ENCODE measurements around the gene NFE2L1. TPM values are rescaled to one million over a fixed set of nuclear protein-coding genes. Genes with fewer than 3 reads are reported as not detected.
A peak's percentile ranks its signal among the peaks of the same experiment; 100 is the strongest.
"Not testable (repeated sequence)": the region's sequence is repeated elsewhere in the genome, so short reads cannot be mapped to it uniquely, and the experiment has no call there.

The NFE2L1 gene
- total and polyA plus RNA-seq, 2 experiments from 2014 or later, result 28.0 to 66.4 TPM

GRCh38 chr17:48064638-48065037 is 16.5 kb downstream of the NFE2L1 start:
- Histone ChIP-seq H2AFZ (no peak overlapping the region), H3K27me3 (replicated peaks; ENCODE audit: insufficient read depth) (no peaks in the 10 kb centered on the region), H3K4me3 (no peak overlapping the region), H3K36me3 (ENCODE audit: low read depth) (peaks cover 31% of the 10 kb centered on the region), H3F3A (ENCODE audit: insufficient read depth) (peaks cover 68% of the 10 kb centered on the region), H3K9me2 (ENCODE audit: insufficient read depth) (no peaks in the 10 kb centered on the region), H3K79me2 (ENCODE audit: insufficient read depth) (peaks cover 20% of the 10 kb centered on the region), H3K4me1 (ENCODE audit: insufficient read depth) (peaks cover 42% of the 10 kb centered on the region), H3K4me2 (ENCODE audit: unreplicated experiment) (no peak overlapping the region), H3K27ac (peak overlapping the region; percentile 45), H3K9ac (no peak overlapping the region), H3K9me3 (ENCODE audit: low read depth) (no peaks in the 10 kb centered on the region), H4K20me1 (ENCODE audit: insufficient read depth) (no peaks in the 10 kb centered on the region)
- TF ChIP-seq EZH2 (IDR thresholded peaks at IDR 0.05; ENCODE audit: insufficient read depth, poor library complexity, severe bottlenecking) (no peak), EZH2phosphoT487 (IDR thresholded peaks at IDR 0.05; ENCODE audit: insufficient read depth, low read depth) (no peak)
- DNase-seq, result no peak
- 67 to 71% methylated on average over 3 of the region's 3 CpGs for WGBS, 2 experiments (ENCODE audit: low coverage in 1 of 2, low lambda C conversion rate in 2 of 2, missing lambda C conversion rate in 2 of 2)
- in situ Hi-C loops (cut with MboI), result no loop called here

GRCh38 chr17:48066192-48066591 is 18.0 kb downstream of the NFE2L1 start:
- Histone ChIP-seq H3K4me3 (no peak overlapping the region), H2AFZ (no peak overlapping the region), H3K9ac (no peak overlapping the region), H3K4me1 (ENCODE audit: insufficient read depth) (peaks cover 45% of the 10 kb centered on the region), H4K20me1 (ENCODE audit: insufficient read depth) (no peaks in the 10 kb centered on the region), H3K27me3 (replicated peaks; ENCODE audit: insufficient read depth) (no peaks in the 10 kb centered on the region), H3K79me2 (ENCODE audit: insufficient read depth) (peaks cover 18% of the 10 kb centered on the region), H3K9me2 (ENCODE audit: insufficient read depth) (no peaks in the 10 kb centered on the region), H3K9me3 (ENCODE audit: low read depth) (no peaks in the 10 kb centered on the region), H3K4me2 (ENCODE audit: unreplicated experiment) (no peak overlapping the region), H3K27ac (peak overlapping the region; percentile 45; the same call in 1 of the 2 replicates), H3F3A (ENCODE audit: insufficient read depth) (peaks cover 78% of the 10 kb centered on the region), H3K36me3 (ENCODE audit: low read depth) (peaks cover 37% of the 10 kb centered on the region)
- in situ Hi-C loops (cut with MboI), result no loop called here
- DNase-seq, result no peak
- no peak for TF ChIP-seq EZH2phosphoT487 (IDR thresholded peaks at IDR 0.05; ENCODE audit: insufficient read depth, low read depth)
- no peak for TF ChIP-seq EZH2 (IDR thresholded peaks at IDR 0.05; ENCODE audit: insufficient read depth, poor library complexity, severe bottlenecking)
- 100% methylated on average over 1 of the region's 1 CpG for WGBS, 2 experiments (ENCODE audit: low coverage in 1 of 2, low lambda C conversion rate in 2 of 2, missing lambda C conversion rate in 2 of 2)

- Histone ChIP-seq H3K79me2 (ENCODE audit: insufficient read depth) (peaks cover 17% of the 10 kb centered on the region), H3K27me3 (replicated peaks; ENCODE audit: insufficient read depth) (no peaks in the 10 kb centered on the region), H3K9me2 (ENCODE audit: insufficient read depth) (no peaks in the 10 kb centered on the region), H3K4me3 (no peak overlapping the region), H3K9ac (no peak overlapping the region), H2AFZ (no peak overlapping the region), H3K4me2 (ENCODE audit: unreplicated experiment) (no peak overlapping the region), H3K4me1 (ENCODE audit: insufficient read depth) (peaks cover 45% of the 10 kb centered on the region), H3F3A (ENCODE audit: insufficient read depth) (peaks cover 74% of the 10 kb centered on the region), H3K9me3 (ENCODE audit: low read depth) (no peaks in the 10 kb centered on the region), H3K36me3 (ENCODE audit: low read depth) (peaks cover 40% of the 10 kb centered on the region), H3K27ac (no peak overlapping the region), H4K20me1 (ENCODE audit: insufficient read depth) (no peaks in the 10 kb centered on the region)
- DNase-seq, result peak; percentile 16
- TF ChIP-seq EZH2 (IDR thresholded peaks at IDR 0.05; ENCODE audit: insufficient read depth, poor library complexity, severe bottlenecking), result no peak
- 90 to 96% methylated on average over 1 of the region's 1 CpG for WGBS, 2 experiments (ENCODE audit: low coverage in 1 of 2, low lambda C conversion rate in 2 of 2, missing lambda C conversion rate in 2 of 2)
- in situ Hi-C loops (cut with MboI), result no loop called here
Observed at GRCh38 chr17:48066656-48067055, 18.5 kb downstream of the NFE2L1 start.

- in situ Hi-C loops (cut with MboI), result no loop called here
- H3K36me3 ChIP-seq (ENCODE audit: low read depth), result peaks cover 35% of the 10 kb centered on the region
- H3K4me2 ChIP-seq (ENCODE audit: unreplicated experiment), result no peak overlapping the region
- H3K4me3 ChIP-seq, result no peak overlapping the region
- 95 to 100% methylated on average over 3 of the region's 3 CpGs for WGBS, 2 experiments (ENCODE audit: low coverage in 1 of 2, low lambda C conversion rate in 2 of 2, missing lambda C conversion rate in 2 of 2)
- H4K20me1 ChIP-seq (ENCODE audit: insufficient read depth), result no peaks in the 10 kb centered on the region
- TF ChIP-seq EZH2 (IDR thresholded peaks at IDR 0.05; ENCODE audit: insufficient read depth, poor library complexity, severe bottlenecking), result no peak
- TF ChIP-seq EZH2phosphoT487 (IDR thresholded peaks at IDR 0.05; ENCODE audit: insufficient read depth, low read depth), result no peak
- H3K4me1 ChIP-seq (ENCODE audit: insufficient read depth), result peaks cover 45% of the 10 kb centered on the region
- no peak for DNase-seq
- H3K9me2 ChIP-seq (ENCODE audit: insufficient read depth), result no peaks in the 10 kb centered on the region
- peaks cover 17% of the 10 kb centered on the region for H3K79me2 ChIP-seq (ENCODE audit: insufficient read depth)
- H3F3A ChIP-seq (ENCODE audit: insufficient read depth), result peaks cover 71% of the 10 kb centered on the region
- H3K27me3 ChIP-seq (replicated peaks; ENCODE audit: insufficient read depth), result no peaks in the 10 kb centered on the region
- H3K9me3 ChIP-seq (ENCODE audit: low read depth), result no peaks in the 10 kb centered on the region
- H3K9ac ChIP-seq, result no peak overlapping the region
- H3K27ac ChIP-seq, result peak overlapping the region; percentile 73
- H2AFZ ChIP-seq, result no peak overlapping the region
Observed at GRCh38 chr17:48067245-48067644, 19.1 kb downstream of the NFE2L1 start.

- H2AFZ ChIP-seq; H3K9me2 ChIP-seq (ENCODE audit: insufficient read depth); H4K20me1 ChIP-seq (ENCODE audit: insufficient read depth); H3K27me3 ChIP-seq (replicated peaks; ENCODE audit: insufficient read depth); in situ Hi-C loops (cut with MboI); H3K9me3 ChIP-seq (ENCODE audit: low read depth): not testable (repeated sequence)
- Histone ChIP-seq H3K27ac (peak overlapping the region; percentile 73), H3K9ac (peak overlapping the region; percentile 34; the same call in 1 of the 2 replicates), H3K36me3 (ENCODE audit: low read depth) (peaks cover 29% of the 10 kb centered on the region), H3F3A (ENCODE audit: insufficient read depth) (peaks cover 68% of the 10 kb centered on the region), H3K4me1 (ENCODE audit: insufficient read depth) (peaks cover 45% of the 10 kb centered on the region), H3K4me2 (ENCODE audit: unreplicated experiment) (peak overlapping the region; percentile 64), H3K4me3 (0 out of 2 replicates have a peak overlapping the region, but pooled peaks have one; percentile 7), H3K79me2 (ENCODE audit: insufficient read depth) (peaks cover 19% of the 10 kb centered on the region)
- peak; percentile 45 for DNase-seq
- WGBS, 2 experiments (ENCODE audit: low coverage in 1 of 2, low lambda C conversion rate in 2 of 2, missing lambda C conversion rate in 2 of 2), result 71 to 87% methylated on average over 2 of the region's 2 CpGs
Observed at GRCh38 chr17:48067808-48068207, 19.6 kb downstream of the NFE2L1 start.
